ENCODE measurements around the gene ACYP1. TPM values are rescaled to one million over a fixed set of nuclear protein-coding genes. Genes with fewer than 3 reads are reported as not detected.

Gene ACYP1
- total and polyA plus RNA-seq, 2 donors (not counting 3 experiments of a cell fraction or from before 2014, with no cell fraction given), result 30.2 to 37.5 TPM

GRCh38 chr14:75011356-75011994 lies 52.3 kb downstream of the ACYP1 start:
- peak; percentile 74 for TF ChIP-seq JUN (IDR thresholded peaks at IDR 0.05; ENCODE audit: borderline replicate concordance, insufficient read depth, insufficient read length, low read depth)
- TF ChIP-seq FOS (IDR thresholded peaks at IDR 0.05; ENCODE audit: borderline replicate concordance, insufficient read depth, low read length), result peak; percentile 97
- no peak for TF ChIP-seq MYC (IDR thresholded peaks at IDR 0.05; ENCODE audit: low read depth, low read length)
- TF ChIP-seq POLR2A (IDR thresholded peaks at IDR 0.05; ENCODE audit: low read depth, low read length), result peak; percentile 24
- BruUV-seq (replicated peaks), result no TSS peak
- ChIA-PET POLR2A (interaction anchor here (1.1 to 2.5 kb wide), 2 partner anchors 8 to 56 kb away, joined by 3 to 10 read pairs; partner anchors contain the start of gene PGF), CTCF (interaction anchor here (0.7 to 1.9 kb wide), 9 partner anchors 8 to 78 kb away, joined by 3 to 17 read pairs (median 4); no protein-coding TSS in a partner anchor)
- H3K27ac ChIP-seq (ENCODE audit: insufficient read depth, low read depth, low read length), result peak overlapping the region; percentile 86
- H3K4me2 ChIP-seq (ENCODE audit: insufficient read depth, low read length), result peak overlapping the region; percentile 37
- no peaks in the 10 kb centered on the region for H3K9me3 ChIP-seq (replicated peaks; ENCODE audit: control insufficient read depth, insufficient read depth, low read length)
- no peaks in the 10 kb centered on the region for H4K20me1 ChIP-seq (replicated peaks; ENCODE audit: control insufficient read depth, extremely low read depth, insufficient read depth, low read length)
- DNase-seq (ENCODE audit: low read depth, low spot score) (peak; percentile 80), FAIRE-seq (peak; percentile 91)
- intact Hi-C loops (cut with micrococcal nuclease) (loop anchor here (1.0 to 2.0 kb wide), 2 partner anchors 8 to 57 kb away; partner anchors contain the start of gene PGF), dilution Hi-C loops (cut with MboI; ENCODE audit: extremely low pct_ligation_motif_present, low sequenced_read_pairs) (no loop called here)
- no peak overlapping the region for H3K4me3 ChIP-seq (replicated peaks in 1 of 3; ENCODE audit: insufficient read depth in 1 of 3, low read depth in 1 of 3, low read length in 3 of 3)
- peak overlapping the region; percentile 54 for H2AFZ ChIP-seq (ENCODE audit: low read depth, low read length)
- H3K9ac ChIP-seq (replicated peaks; ENCODE audit: extremely low read depth, insufficient read depth, low read length), result peak overlapping the region; percentile 43
- H3K36me3 ChIP-seq (ENCODE audit: control insufficient read depth in 2 of 2, extremely low read depth in 1 of 2, insufficient read depth in 2 of 2, low read length in 2 of 2), result peaks cover 12 to 24% of the 10 kb centered on the region in 2 experiments
- H3K4me1 ChIP-seq (ENCODE audit: control insufficient read depth, extremely low read depth, insufficient read depth, low read length), result peaks cover 14% of the 10 kb centered on the region
- no peaks in the 10 kb centered on the region for H3K9me1 ChIP-seq (replicated peaks; ENCODE audit: control insufficient read depth, extremely low read depth, insufficient read depth, low read length)
- no peaks in the 10 kb centered on the region for H3K27me3 ChIP-seq (ENCODE audit: control insufficient read depth in 2 of 2, insufficient read depth in 2 of 2, low read length in 2 of 2)
- peaks cover 4% of the 10 kb centered on the region for H3K79me2 ChIP-seq (ENCODE audit: control insufficient read depth, insufficient read depth, low read length)

- Histone ChIP-seq H3K4me3 (replicated peaks in 1 of 3; ENCODE audit: insufficient read depth in 1 of 3, low read depth in 1 of 3, low read length in 3 of 3) (no peak overlapping the region), H4K20me1 (replicated peaks; ENCODE audit: control insufficient read depth, extremely low read depth, insufficient read depth, low read length) (no peaks in the 10 kb centered on the region), H3K27ac (ENCODE audit: insufficient read depth, low read depth, low read length) (no peak overlapping the region), H3K9me3 (replicated peaks; ENCODE audit: control insufficient read depth, insufficient read depth, low read length) (no peaks in the 10 kb centered on the region), H3K79me2 (ENCODE audit: control insufficient read depth, insufficient read depth, low read length) (peaks cover 11% of the 10 kb centered on the region), H3K9me1 (replicated peaks; ENCODE audit: control insufficient read depth, extremely low read depth, insufficient read depth, low read length) (no peaks in the 10 kb centered on the region), H3K4me2 (ENCODE audit: insufficient read depth, low read length) (no peak overlapping the region), H3K4me1 (ENCODE audit: control insufficient read depth, extremely low read depth, insufficient read depth, low read length) (peaks cover 14% of the 10 kb centered on the region), H3K9ac (replicated peaks; ENCODE audit: extremely low read depth, insufficient read depth, low read length) (no peak overlapping the region), H3K27me3 (ENCODE audit: control insufficient read depth in 2 of 2, insufficient read depth in 2 of 2, low read length in 2 of 2) (no peaks in the 10 kb centered on the region), H2AFZ (ENCODE audit: low read depth, low read length) (no peak overlapping the region), H3K36me3 (ENCODE audit: control insufficient read depth in 2 of 2, extremely low read depth in 1 of 2, insufficient read depth in 2 of 2, low read length in 2 of 2) (peaks cover 20 to 28% of the 10 kb centered on the region in 2 experiments)
- no peak for DNase-seq (ENCODE audit: low read depth, low spot score)
- POLR2A ChIA-PET, result no interaction called here
- dilution Hi-C loops (cut with MboI; ENCODE audit: extremely low pct_ligation_motif_present, low sequenced_read_pairs), result no loop called here
- BruUV-seq (replicated peaks), result no TSS peak
- TF ChIP-seq POLR2A (IDR thresholded peaks at IDR 0.05; ENCODE audit: low read depth, low read length) (no peak), POLR2AphosphoS5 (IDR thresholded peaks at IDR 0.05; ENCODE audit: insufficient read depth, low read depth, low read length) (no peak), GATA2 (IDR thresholded peaks at IDR 0.05; ENCODE audit: insufficient read depth, insufficient read length, low read depth, low read length) (no peak), EZH2 (IDR thresholded peaks at IDR 0.05; ENCODE audit: borderline replicate concordance, low read depth, low read length, severe bottlenecking) (no peak), MYC (IDR thresholded peaks at IDR 0.05; ENCODE audit: low read depth, low read length) (no peak), MAX (IDR thresholded peaks at IDR 0.05; ENCODE audit: insufficient read depth, insufficient read length) (no peak), FOS (IDR thresholded peaks at IDR 0.05; ENCODE audit: borderline replicate concordance, insufficient read depth, low read length) (no peak)
- intact Hi-C loops (cut with micrococcal nuclease), result loop anchor here (1.0 to 2.0 kb wide), 2 partner anchors 7 to 56 kb away; partner anchors contain the start of gene PGF
- FAIRE-seq, result peak; percentile 21
- CTCF ChIA-PET, result interaction anchor here (1.2 to 1.9 kb wide), 4 partner anchors 16 to 105 kb away, joined by 3 to 17 read pairs (median 4); no protein-coding TSS in a partner anchor
Measured at GRCh38 chr14:75010472-75011093, 53.2 kb downstream of the ACYP1 start.
